Testis (tissue), 3 donors: ENCODE data around the gene CDC16. TPM values are rescaled to one million over a fixed set of nuclear protein-coding genes. Genes with fewer than 3 reads are reported as not detected.

Experiments
- DNase-seq: peaks from one replicate; pipeline ENCODE4 v3.0.0-alpha.2; 2019
- H3K27ac ChIP-seq, 2 donors: fragments of 200-600 bp; sonication (generic); one replicate each; pipeline ENCODE4 v1.5.1; 2019
- H3K27me3 ChIP-seq: fragments of 200-600 bp; sonication (generic); one replicate; pipeline ENCODE4 v1.5.1; 2019
- H3K36me3 ChIP-seq: fragments of 200-600 bp; sonication (generic); one replicate; pipeline ENCODE4 v1.5.1; 2017; ENCODE audit warnings: low read depth; ENCODE audit errors: missing control alignments
- H3K4me1 ChIP-seq: fragments of 200-600 bp; sonication (generic); one replicate; pipeline ENCODE4 v1.5.1; 2019
- H3K4me3 ChIP-seq, 2 donors: fragments of 200-600 bp; sonication (generic); one replicate each; pipeline ENCODE4 v1.5.1; 2017 to 2019
- H3K9me3 ChIP-seq: fragments of 200-600 bp; sonication (generic); one replicate; pipeline ENCODE4 v1.5.1; 2017
- POLR2A ChIP-seq: fragments of 450-650 bp; IDR thresholded peaks from one replicate; pipeline ENCODE4 v1.6.1; 2017; ENCODE audit warnings: antibody characterized with exemption, mild to moderate bottlenecking, moderate library complexity
- WGBS, 2 donors: methylation state at CpG; one replicate each; pipeline ENCODE4 v1.1.5; 2018; 5-methylcytosine and 5-hydroxymethylcytosine counted together
- intact Hi-C: fragments of 100-400 bp; cut with DNase I; formaldehyde crosslinking; loops from one replicate; pipeline ENCODE4 v1.15.1; 2023; ENCODE audit warnings: low total_unique reads
- polyA plus RNA-seq: library from polyadenylated mRNA; stranded (reverse); fragments of 350-450 nt; fragmentation: Illumina TruSeq; extraction: RNeasy Lipid Tissue Mini Kit (QIAGEN cat#74804); gene quantifications from one replicate; pipeline ENCODE4 v1.2.3, GENCODE V29; 2014; ENCODE audit warnings: low read depth, low replicate concordance; ENCODE audit not compliant: insufficient read depth
- total RNA-seq, 2 donors: library from RNA; depleted of rRNA; stranded (reverse); fragments of >200 nt; gene quantifications; one replicate each; pipeline ENCODE4 v1.2.3, GENCODE V29; 2016
- TF ChIP-seq, protein P1 (sequence below), 3 experiments: fragments of 450-650 bp in 2 of 3; fragments of 200-600 bp in 1 of 3; sonication (generic) in 1 of 3; IDR thresholded peaks; one replicate each; pipeline ENCODE4 v1.5.1; 2016 to 2019; ENCODE audit warnings: antibody characterized with exemption in 3 of 3, mild to moderate bottlenecking in 2 of 3, moderate library complexity in 1 of 3

CDC16 gene
- total and polyA plus RNA-seq, 3 donors from 2014 or later, result 88.1 to 110 (median 96.8) TPM

- WGBS, 2 donors, result 73 to 76% methylated on average over 4 of the region's 4 CpGs
- Histone ChIP-seq H3K27ac (no peak overlapping the region), H3K36me3 (no peaks in the 10 kb centered on the region), H3K9me3 (no peaks in the 10 kb centered on the region), H3K4me3 (no peak overlapping the region), H3K4me1 (no peaks in the 10 kb centered on the region), H3K27me3 (no peaks in the 10 kb centered on the region)
- intact Hi-C loops, result loop anchor here (5.0 kb wide), 1 partner anchor 277 kb away; no protein-coding TSS in a partner anchor
- DNase-seq, result no peak
- no peak for TF ChIP-seq POLR2A
- TF ChIP-seq, protein P1, sequence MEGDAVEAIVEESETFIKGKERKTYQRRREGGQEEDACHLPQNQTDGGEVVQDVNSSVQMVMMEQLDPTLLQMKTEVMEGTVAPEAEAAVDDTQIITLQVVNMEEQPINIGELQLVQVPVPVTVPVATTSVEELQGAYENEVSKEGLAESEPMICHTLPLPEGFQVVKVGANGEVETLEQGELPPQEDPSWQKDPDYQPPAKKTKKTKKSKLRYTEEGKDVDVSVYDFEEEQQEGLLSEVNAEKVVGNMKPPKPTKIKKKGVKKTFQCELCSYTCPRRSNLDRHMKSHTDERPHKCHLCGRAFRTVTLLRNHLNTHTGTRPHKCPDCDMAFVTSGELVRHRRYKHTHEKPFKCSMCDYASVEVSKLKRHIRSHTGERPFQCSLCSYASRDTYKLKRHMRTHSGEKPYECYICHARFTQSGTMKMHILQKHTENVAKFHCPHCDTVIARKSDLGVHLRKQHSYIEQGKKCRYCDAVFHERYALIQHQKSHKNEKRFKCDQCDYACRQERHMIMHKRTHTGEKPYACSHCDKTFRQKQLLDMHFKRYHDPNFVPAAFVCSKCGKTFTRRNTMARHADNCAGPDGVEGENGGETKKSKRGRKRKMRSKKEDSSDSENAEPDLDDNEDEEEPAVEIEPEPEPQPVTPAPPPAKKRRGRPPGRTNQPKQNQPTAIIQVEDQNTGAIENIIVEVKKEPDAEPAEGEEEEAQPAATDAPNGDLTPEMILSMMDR (IDR thresholded peaks at IDR 0.05), result no peak
Observed at GRCh38 chr13:114229506-114229905, 5.2 kb upstream of the CDC16 start.

DNA sequence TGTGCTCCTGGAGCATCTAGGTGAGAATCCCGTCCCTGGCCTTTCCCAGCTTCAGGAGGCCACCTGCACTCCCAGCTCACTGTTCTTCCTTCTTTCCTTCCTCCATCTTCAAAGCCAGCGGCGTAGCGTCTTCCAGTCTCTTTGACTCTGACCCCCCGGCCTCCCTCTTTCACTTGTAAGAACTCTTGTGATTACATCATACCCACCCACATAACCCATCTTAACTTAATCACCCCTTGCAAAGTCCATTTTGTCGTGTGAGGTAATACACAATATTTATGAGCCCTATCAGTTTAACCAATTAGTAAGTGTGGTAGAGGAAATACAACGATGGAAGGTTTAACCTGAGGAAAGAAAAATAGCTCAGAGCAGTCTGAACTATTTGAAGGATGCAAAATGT is 4.6 kb upstream of the CDC16 start:
- TF ChIP-seq, protein P1 (IDR thresholded peaks at IDR 0.05), result no peak
- WGBS, 2 donors, result 55% methylated on average over 7 of the region's 7 CpGs
- no peak for DNase-seq

GRCh38 chr13:114230575-114230974 is 4.1 kb upstream of the CDC16 start:
- Histone ChIP-seq H3K4me3 (no peak overlapping the region), H3K27ac (no peak overlapping the region), H3K36me3 (no peaks in the 10 kb centered on the region), H3K4me1 (peaks cover 2% of the 10 kb centered on the region), H3K9me3 (no peaks in the 10 kb centered on the region), H3K27me3 (no peaks in the 10 kb centered on the region)
- DNase-seq, result no peak
- intact Hi-C loops, result no loop called here
- TF ChIP-seq POLR2A, result no peak
- TF ChIP-seq, protein P1 (IDR thresholded peaks at IDR 0.05), result no peak
- 46 to 52% methylated on average over 3 of the region's 3 CpGs for WGBS, 2 donors

More for the DNA sequence above, 4.6 kb upstream of the CDC16 start:
- Histone ChIP-seq H3K4me1 (no peaks in the 10 kb centered on the region), H3K4me3 (no peak overlapping the region), H3K36me3 (no peaks in the 10 kb centered on the region), H3K27me3 (no peaks in the 10 kb centered on the region), H3K9me3 (no peaks in the 10 kb centered on the region), H3K27ac (no peak overlapping the region)
- intact Hi-C loops, result no loop called here

DNA sequence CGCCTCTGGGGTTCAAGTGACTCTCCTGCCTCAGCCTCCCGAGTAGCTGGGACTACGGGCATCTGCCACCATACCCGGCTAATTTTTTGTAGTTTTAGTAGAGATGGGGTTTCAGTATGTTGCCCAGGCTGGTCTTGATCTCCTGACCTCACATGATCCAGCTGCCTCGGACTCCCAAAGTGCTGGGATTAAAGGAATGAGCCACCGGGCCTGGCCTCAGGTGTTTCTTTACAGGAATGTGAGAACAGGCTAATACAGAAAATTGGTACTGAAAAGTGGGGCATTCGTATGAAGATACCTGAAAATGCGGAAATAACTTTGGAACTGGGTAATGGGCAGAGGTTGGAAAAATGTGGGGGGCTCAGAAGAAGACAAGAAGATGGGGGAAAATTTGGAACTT is 2.8 kb upstream of the CDC16 start:
- H3K4me3 ChIP-seq, result no peak overlapping the region
- no peaks in the 10 kb centered on the region for H3K27me3 ChIP-seq
- TF ChIP-seq, protein P1 (IDR thresholded peaks at IDR 0.05), result no peak
- TF ChIP-seq POLR2A, result no peak
- intact Hi-C loops, result no loop called here
- no peaks in the 10 kb centered on the region for H3K9me3 ChIP-seq
- H3K4me1 ChIP-seq, result peaks cover 11% of the 10 kb centered on the region
- no peak for DNase-seq
- H3K27ac ChIP-seq, result no peak overlapping the region
- no peaks in the 10 kb centered on the region for H3K36me3 ChIP-seq
- WGBS, 2 donors, result 90 to 92% methylated on average over 8 of the region's 8 CpGs

- 34 to 58% methylated on average over 4 of the region's 4 CpGs for WGBS, 2 donors
- Histone ChIP-seq H3K4me1 (peaks cover 11% of the 10 kb centered on the region), H3K9me3 (no peaks in the 10 kb centered on the region), H3K4me3 (peak overlapping the region; percentile 88 to 96), H3K36me3 (no peaks in the 10 kb centered on the region), H3K27me3 (no peaks in the 10 kb centered on the region), H3K27ac (peak overlapping the region; percentile 86 to 88)
- no peak for TF ChIP-seq POLR2A
- TF ChIP-seq, protein P1 (IDR thresholded peaks at IDR 0.05), result no peak
- intact Hi-C loops, result no loop called here
- DNase-seq, result no peak
Observed at GRCh38 chr13:114234266-114234644, 442 bp upstream of the CDC16 start.
